WTC11 (cell line): ENCODE results near the gene FOXI3. TPM values are rescaled to one million over a fixed set of nuclear protein-coding genes. Genes with fewer than 3 reads are reported as not detected.

ENCODE experiments used
- ATAC-seq: fragments of 200-7000 bp; cut with Tn5 transposase; 2 replicates; pipeline ENCODE4 v1.10.0; 2021; ENCODE audit warnings: mild to moderate bottlenecking, moderate library complexity
- CTCF ChIA-PET: fragments of 300-600 bp; sonication (Branson Sonifier 250); formaldehyde crosslinking; loops from one replicate; lab custom pipeline; 2021; ENCODE audit warnings: antibody characterized with exemption; lab: Charles Lee
- POLR2A ChIA-PET: fragments of 350-600 bp; sonication (Branson Sonifier 250); formaldehyde crosslinking; loops from one replicate; lab custom pipeline; 2021; ENCODE audit warnings: antibody characterized with exemption; lab: Charles Lee
- DNase-seq: peaks from one replicate; pipeline ENCODE4 v3.0.0; 2021; ENCODE audit warnings: low spot score
- H3K27ac Mint-ChIP-seq: 2 replicates; pipeline ENCODE4 v1.8.0; 2021; ENCODE audit warnings: mixed read lengths
- H3K27me3 Mint-ChIP-seq: 2 replicates; pipeline ENCODE4 v1.8.0; 2021; ENCODE audit warnings: low read depth, mild to moderate bottlenecking, moderate library complexity, mixed read lengths
- H3K36me3 Mint-ChIP-seq: 2 replicates; pipeline ENCODE4 v1.8.0; 2021; ENCODE audit warnings: mixed read lengths
- H3K4me1 Mint-ChIP-seq: 2 replicates; pipeline ENCODE4 v1.8.0; 2022; ENCODE audit warnings: mixed read lengths
- H3K4me3 Mint-ChIP-seq: 2 replicates; pipeline ENCODE4 v1.8.0; 2021; ENCODE audit warnings: mild to moderate bottlenecking, moderate library complexity, mixed read lengths
- H3K9me3 Mint-ChIP-seq: 2 replicates; pipeline ENCODE4 v1.8.0; 2021; ENCODE audit warnings: mixed read lengths
- ATF1 ChIP-seq: sonication (generic); formaldehyde crosslinking; IDR thresholded peaks from 2 replicates; pipeline ENCODE4 v1.8.1; 2023; ENCODE audit warnings: mild to moderate bottlenecking, moderate library complexity, missing genetic modification reagents
- FOXK1 ChIP-seq: sonication (generic); formaldehyde crosslinking; IDR thresholded peaks from 2 replicates; pipeline ENCODE4 v1.8.0; 2022; ENCODE audit warnings: mild to moderate bottlenecking, moderate library complexity, missing genetic modification reagents
- GABPB1 ChIP-seq: sonication (generic); formaldehyde crosslinking; IDR thresholded peaks from 2 replicates; pipeline ENCODE4 v1.8.1; 2023; ENCODE audit warnings: mild to moderate bottlenecking, missing genetic modification reagents
- HMGA2 ChIP-seq: fragments of 250-450 bp; sonication (Bioruptor Pico); IDR thresholded peaks from 2 replicates; pipeline ENCODE4 v1.4.0; 2021; ENCODE audit warnings: mild to moderate bottlenecking, moderate library complexity
- IRF2 ChIP-seq: sonication (generic); formaldehyde crosslinking; IDR thresholded peaks from 2 replicates; pipeline ENCODE4 v1.8.0; 2022; ENCODE audit warnings: low read depth, missing genetic modification reagents, borderline replicate concordance
- JAZF1 ChIP-seq: fragments of 250-450 bp; sonication (Bioruptor Pico); IDR thresholded peaks from 2 replicates; pipeline ENCODE4 v1.9.0; 2021; ENCODE audit warnings: moderate library complexity, mild to moderate bottlenecking, inconsistent platforms
- MYBL2 ChIP-seq: sonication (generic); formaldehyde crosslinking; IDR thresholded peaks from 2 replicates; pipeline ENCODE4 v1.8.1; 2023; ENCODE audit warnings: mild to moderate bottlenecking, moderate library complexity, missing genetic modification reagents
- NFATC4 ChIP-seq: fragments of 250-450 bp; sonication (Bioruptor Pico); IDR thresholded peaks from 2 replicates; pipeline ENCODE4 v1.9.0; 2021; ENCODE audit warnings: mild to moderate bottlenecking
- NFYB ChIP-seq: sonication (generic); formaldehyde crosslinking; conservative IDR thresholded peaks from 2 replicates; pipeline ENCODE4 v1.8.0; 2022; ENCODE audit warnings: low read depth, missing genetic modification reagents
- OVOL2 ChIP-seq: fragments of 250-450 bp; sonication (Bioruptor Pico); IDR thresholded peaks from 2 replicates; pipeline ENCODE4 v1.9.0; 2021; ENCODE audit warnings: mild to moderate bottlenecking, borderline replicate concordance
- SP1 ChIP-seq: sonication (generic); formaldehyde crosslinking; conservative IDR thresholded peaks from 2 replicates; pipeline ENCODE4 v1.8.1; 2022; ENCODE audit warnings: missing genetic modification reagents
- TEAD1 ChIP-seq: sonication (generic); formaldehyde crosslinking; IDR thresholded peaks from 2 replicates; pipeline ENCODE4 v1.8.0; 2022; ENCODE audit warnings: mild to moderate bottlenecking, missing genetic modification reagents
- ZNF232 ChIP-seq: sonication (generic); formaldehyde crosslinking; IDR thresholded peaks from 2 replicates; pipeline ENCODE4 v1.8.0; 2022; ENCODE audit warnings: mild to moderate bottlenecking, missing genetic modification reagents
- total RNA-seq: library from RNA; stranded (reverse); gene quantifications from 3 replicates; pipeline ENCODE4 v1.2.3, GENCODE V29; 2021
- TF ChIP-seq, protein P1 (sequence below): sonication (generic); formaldehyde crosslinking; IDR thresholded peaks from 2 replicates; pipeline ENCODE4 v1.8.1; 2022; ENCODE audit warnings: missing genetic modification reagents, borderline replicate concordance
- TF ChIP-seq, protein P2 (sequence below): sonication (generic); formaldehyde crosslinking; IDR thresholded peaks from 2 replicates; pipeline ENCODE4 v1.8.0; 2022; ENCODE audit warnings: mild to moderate bottlenecking, missing genetic modification reagents
- TF ChIP-seq, protein P3 (sequence below): sonication (generic); formaldehyde crosslinking; IDR thresholded peaks from 2 replicates; pipeline ENCODE4 v1.8.1; 2023; ENCODE audit warnings: mild to moderate bottlenecking, missing genetic modification reagents
- TF ChIP-seq, protein P4 (sequence below): sonication (generic); formaldehyde crosslinking; conservative IDR thresholded peaks from 2 replicates; pipeline ENCODE4 v1.8.1; 2023; ENCODE audit warnings: mild to moderate bottlenecking, low read depth, missing genetic modification reagents, moderate library complexity
- TF ChIP-seq, protein P5 (sequence below): sonication (generic); formaldehyde crosslinking; IDR thresholded peaks from 2 replicates; pipeline ENCODE4 v1.8.0; 2023; ENCODE audit warnings: mild to moderate bottlenecking, missing genetic modification reagents
- TF ChIP-seq, protein P6 (sequence below): sonication (generic); formaldehyde crosslinking; IDR thresholded peaks from 2 replicates; pipeline ENCODE4 v1.8.0; 2022; ENCODE audit warnings: mild to moderate bottlenecking, missing genetic modification reagents

FOXI3 gene
- total RNA-seq, 1 experiment from 2014 or later = 13.5 TPM

DNA sequence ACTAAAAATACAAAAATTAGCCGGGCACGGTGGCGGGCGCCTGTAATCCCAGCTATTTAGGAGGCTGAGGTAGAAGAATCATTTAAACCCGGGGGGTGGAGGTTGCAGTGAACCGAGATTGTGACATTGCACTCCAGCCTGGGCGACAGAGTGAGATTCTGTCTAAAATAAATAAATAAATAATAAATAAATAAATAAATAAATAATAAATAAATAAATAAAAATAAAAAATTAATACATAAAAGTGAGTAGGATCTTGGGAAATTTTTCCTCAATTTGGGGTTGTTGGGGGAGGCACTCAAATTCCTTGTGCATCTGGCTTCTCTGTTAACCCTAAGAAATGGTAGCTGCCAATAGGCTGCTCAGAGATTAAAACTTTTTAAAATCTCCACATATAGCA is 20.3 kb upstream of the FOXI3 start (continued):
- TF ChIP-seq, protein P1, sequence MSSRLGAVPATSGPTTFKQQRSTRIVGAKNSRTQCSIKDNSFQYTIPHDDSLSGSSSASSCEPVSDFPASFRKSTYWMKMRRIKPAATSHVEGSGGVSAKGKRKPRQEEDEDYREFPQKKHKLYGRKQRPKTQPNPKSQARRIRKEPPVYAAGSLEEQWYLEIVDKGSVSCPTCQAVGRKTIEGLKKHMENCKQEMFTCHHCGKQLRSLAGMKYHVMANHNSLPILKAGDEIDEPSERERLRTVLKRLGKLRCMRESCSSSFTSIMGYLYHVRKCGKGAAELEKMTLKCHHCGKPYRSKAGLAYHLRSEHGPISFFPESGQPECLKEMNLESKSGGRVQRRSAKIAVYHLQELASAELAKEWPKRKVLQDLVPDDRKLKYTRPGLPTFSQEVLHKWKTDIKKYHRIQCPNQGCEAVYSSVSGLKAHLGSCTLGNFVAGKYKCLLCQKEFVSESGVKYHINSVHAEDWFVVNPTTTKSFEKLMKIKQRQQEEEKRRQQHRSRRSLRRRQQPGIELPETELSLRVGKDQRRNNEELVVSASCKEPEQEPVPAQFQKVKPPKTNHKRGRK (CRISPR knock-in tag) = no peak

DNA sequence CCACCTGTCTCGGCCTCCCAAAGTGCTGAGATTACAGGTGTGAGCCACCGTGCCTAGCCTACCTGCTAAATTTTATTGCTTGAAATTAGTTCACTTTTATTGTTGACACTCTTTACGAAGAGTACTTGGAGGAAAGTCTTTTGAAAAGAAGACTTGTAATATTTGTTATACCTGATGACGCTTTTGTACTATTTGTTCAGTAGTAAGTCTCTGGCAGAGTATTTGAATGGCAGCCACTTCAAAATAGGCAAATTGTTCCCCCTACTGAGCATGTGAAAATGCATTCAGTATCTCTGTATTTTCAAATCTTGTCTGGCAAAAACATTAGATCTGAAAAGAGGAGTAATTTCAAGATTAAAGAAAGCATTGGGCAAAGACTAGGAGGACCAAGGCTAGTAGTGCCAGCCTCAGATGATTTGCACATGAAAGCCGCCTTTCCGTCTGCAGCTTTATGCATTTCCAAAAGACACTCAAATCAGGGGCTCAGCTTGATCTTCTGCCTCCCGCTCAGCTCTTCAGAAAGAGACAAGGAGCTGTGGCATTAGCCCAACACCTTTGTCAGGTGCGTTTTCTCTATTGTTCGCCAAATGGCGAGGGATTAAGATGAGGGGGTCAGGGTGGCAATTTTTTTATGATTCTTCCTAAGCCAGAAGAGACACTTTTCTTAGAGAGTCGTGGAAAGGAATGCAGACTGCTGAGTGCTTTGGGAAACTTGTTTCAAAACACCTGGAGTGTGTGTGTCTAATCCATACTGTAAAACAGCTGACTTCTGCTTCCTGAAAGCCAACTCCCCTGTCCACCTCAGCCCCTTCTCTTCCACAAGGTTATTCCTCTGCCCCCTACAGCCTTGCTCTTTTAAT is 18.8 kb upstream of the FOXI3 start:
- no peak for DNase-seq
- POLR2A ChIA-PET = no interaction called here
- TF ChIP-seq, protein P2, sequence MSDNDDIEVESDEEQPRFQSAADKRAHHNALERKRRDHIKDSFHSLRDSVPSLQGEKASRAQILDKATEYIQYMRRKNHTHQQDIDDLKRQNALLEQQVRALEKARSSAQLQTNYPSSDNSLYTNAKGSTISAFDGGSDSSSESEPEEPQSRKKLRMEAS (CRISPR knock-in tag) = no peak
- TF ChIP-seq HMGA2 (CRISPR knock-in tag) = no peak
- 0 out of 2 replicates have a peak, but pooled peaks have one; percentile 31 for TF ChIP-seq TEAD1 (CRISPR knock-in tag)
- no peak for TF ChIP-seq NFYB (CRISPR knock-in tag)
- TF ChIP-seq MYBL2 (CRISPR knock-in tag) = no peak
- TF ChIP-seq SP1 (CRISPR knock-in tag) = 0 out of 2 replicates have a peak, but pooled peaks have one; percentile 26
- no peak for TF ChIP-seq IRF2

DNA sequence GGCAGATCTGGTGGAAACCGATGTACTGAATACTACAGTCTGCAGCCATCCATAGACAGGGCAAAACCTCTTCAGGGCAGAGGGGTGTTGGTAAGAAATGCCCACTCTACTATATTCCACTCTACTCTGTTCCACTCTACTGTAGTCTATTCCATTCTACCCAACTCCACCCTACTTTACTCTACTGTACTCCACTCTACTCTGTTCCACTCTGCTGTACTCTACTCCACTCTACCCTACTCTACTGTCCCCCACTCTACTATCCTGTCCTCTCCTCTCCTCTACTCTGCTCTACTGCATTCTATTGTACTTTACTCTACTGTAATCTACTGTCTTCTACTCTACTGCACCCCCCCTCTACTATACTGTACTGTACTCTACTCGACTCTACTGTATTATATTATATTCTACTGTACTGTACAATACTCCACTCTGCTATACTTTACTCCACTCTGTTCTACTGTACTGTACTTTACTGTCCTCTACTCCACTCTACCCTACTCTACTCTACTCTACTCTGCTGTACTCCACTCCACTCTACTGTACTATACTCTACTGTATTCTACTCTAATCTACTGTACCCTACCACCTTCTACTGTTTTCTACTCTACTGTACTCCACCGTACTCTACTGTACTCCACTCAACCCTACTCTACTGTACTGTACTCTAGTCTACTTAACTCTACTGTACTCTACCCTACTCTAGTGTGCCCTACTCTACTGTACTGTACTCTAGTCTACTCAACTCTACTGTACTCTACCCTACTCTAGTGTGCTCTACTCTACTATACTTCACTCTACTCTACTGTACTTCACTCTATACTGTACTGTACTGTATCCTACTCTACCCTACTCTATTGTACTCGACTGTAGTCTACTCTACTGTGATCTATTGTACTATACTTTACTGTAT is 17.0 kb upstream of the FOXI3 start:
- Mint-ChIP-seq H3K9me3 (no peaks in the 10 kb centered on the region), H3K36me3 (no peaks in the 10 kb centered on the region), H3K4me3 (no peak overlapping the region), H3K27ac (no peak overlapping the region), H3K4me1 (peaks cover 41% of the 10 kb centered on the region), H3K27me3 (no peaks in the 10 kb centered on the region; the same call in none of the 2 replicates)
- ChIA-PET POLR2A (interaction anchor here (0.6 kb wide), 1 partner anchor 15 kb away, joined by 7 read pairs; no protein-coding TSS in a partner anchor), CTCF (no interaction called here)
- DNase-seq (no peak), ATAC-seq (no peak)
- TF ChIP-seq, protein P3, sequence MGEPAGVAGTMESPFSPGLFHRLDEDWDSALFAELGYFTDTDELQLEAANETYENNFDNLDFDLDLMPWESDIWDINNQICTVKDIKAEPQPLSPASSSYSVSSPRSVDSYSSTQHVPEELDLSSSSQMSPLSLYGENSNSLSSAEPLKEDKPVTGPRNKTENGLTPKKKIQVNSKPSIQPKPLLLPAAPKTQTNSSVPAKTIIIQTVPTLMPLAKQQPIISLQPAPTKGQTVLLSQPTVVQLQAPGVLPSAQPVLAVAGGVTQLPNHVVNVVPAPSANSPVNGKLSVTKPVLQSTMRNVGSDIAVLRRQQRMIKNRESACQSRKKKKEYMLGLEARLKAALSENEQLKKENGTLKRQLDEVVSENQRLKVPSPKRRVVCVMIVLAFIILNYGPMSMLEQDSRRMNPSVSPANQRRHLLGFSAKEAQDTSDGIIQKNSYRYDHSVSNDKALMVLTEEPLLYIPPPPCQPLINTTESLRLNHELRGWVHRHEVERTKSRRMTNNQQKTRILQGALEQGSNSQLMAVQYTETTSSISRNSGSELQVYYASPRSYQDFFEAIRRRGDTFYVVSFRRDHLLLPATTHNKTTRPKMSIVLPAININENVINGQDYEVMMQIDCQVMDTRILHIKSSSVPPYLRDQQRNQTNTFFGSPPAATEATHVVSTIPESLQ (CRISPR knock-in tag) = no peak
- TF ChIP-seq GABPB1 (CRISPR knock-in tag) (no peak), ATF1 (no peak), JAZF1 (CRISPR knock-in tag) (no peak), ZNF232 (no peak), FOXK1 (CRISPR knock-in tag) (no peak), OVOL2 (CRISPR knock-in tag) (no peak), NFATC4 (CRISPR knock-in tag) (no peak)
- TF ChIP-seq, protein P4, sequence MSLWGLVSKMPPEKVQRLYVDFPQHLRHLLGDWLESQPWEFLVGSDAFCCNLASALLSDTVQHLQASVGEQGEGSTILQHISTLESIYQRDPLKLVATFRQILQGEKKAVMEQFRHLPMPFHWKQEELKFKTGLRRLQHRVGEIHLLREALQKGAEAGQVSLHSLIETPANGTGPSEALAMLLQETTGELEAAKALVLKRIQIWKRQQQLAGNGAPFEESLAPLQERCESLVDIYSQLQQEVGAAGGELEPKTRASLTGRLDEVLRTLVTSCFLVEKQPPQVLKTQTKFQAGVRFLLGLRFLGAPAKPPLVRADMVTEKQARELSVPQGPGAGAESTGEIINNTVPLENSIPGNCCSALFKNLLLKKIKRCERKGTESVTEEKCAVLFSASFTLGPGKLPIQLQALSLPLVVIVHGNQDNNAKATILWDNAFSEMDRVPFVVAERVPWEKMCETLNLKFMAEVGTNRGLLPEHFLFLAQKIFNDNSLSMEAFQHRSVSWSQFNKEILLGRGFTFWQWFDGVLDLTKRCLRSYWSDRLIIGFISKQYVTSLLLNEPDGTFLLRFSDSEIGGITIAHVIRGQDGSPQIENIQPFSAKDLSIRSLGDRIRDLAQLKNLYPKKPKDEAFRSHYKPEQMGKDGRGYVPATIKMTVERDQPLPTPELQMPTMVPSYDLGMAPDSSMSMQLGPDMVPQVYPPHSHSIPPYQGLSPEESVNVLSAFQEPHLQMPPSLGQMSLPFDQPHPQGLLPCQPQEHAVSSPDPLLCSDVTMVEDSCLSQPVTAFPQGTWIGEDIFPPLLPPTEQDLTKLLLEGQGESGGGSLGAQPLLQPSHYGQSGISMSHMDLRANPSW (CRISPR knock-in tag) = no peak
- TF ChIP-seq, protein P5, sequence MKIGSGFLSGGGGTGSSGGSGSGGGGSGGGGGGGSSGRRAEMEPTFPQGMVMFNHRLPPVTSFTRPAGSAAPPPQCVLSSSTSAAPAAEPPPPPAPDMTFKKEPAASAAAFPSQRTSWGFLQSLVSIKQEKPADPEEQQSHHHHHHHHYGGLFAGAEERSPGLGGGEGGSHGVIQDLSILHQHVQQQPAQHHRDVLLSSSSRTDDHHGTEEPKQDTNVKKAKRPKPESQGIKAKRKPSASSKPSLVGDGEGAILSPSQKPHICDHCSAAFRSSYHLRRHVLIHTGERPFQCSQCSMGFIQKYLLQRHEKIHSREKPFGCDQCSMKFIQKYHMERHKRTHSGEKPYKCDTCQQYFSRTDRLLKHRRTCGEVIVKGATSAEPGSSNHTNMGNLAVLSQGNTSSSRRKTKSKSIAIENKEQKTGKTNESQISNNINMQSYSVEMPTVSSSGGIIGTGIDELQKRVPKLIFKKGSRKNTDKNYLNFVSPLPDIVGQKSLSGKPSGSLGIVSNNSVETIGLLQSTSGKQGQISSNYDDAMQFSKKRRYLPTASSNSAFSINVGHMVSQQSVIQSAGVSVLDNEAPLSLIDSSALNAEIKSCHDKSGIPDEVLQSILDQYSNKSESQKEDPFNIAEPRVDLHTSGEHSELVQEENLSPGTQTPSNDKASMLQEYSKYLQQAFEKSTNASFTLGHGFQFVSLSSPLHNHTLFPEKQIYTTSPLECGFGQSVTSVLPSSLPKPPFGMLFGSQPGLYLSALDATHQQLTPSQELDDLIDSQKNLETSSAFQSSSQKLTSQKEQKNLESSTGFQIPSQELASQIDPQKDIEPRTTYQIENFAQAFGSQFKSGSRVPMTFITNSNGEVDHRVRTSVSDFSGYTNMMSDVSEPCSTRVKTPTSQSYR = no peak
- TF ChIP-seq, protein P6, sequence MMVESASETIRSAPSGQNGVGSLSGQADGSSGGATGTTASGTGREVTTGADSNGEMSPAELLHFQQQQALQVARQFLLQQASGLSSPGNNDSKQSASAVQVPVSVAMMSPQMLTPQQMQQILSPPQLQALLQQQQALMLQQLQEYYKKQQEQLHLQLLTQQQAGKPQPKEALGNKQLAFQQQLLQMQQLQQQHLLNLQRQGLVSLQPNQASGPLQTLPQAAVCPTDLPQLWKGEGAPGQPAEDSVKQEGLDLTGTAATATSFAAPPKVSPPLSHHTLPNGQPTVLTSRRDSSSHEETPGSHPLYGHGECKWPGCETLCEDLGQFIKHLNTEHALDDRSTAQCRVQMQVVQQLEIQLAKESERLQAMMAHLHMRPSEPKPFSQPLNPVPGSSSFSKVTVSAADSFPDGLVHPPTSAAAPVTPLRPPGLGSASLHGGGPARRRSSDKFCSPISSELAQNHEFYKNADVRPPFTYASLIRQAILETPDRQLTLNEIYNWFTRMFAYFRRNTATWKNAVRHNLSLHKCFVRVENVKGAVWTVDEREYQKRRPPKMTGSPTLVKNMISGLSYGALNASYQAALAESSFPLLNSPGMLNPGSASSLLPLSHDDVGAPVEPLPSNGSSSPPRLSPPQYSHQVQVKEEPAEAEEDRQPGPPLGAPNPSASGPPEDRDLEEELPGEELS = no peak

More for the DNA sequence above, 18.8 kb upstream of the FOXI3 start:
- ATAC-seq = peak; percentile 68
- peak overlapping the region; percentile 86 for H3K27ac Mint-ChIP-seq
- peak overlapping the region; percentile 52 for H3K4me3 Mint-ChIP-seq
- H3K27me3 Mint-ChIP-seq = no peaks in the 10 kb centered on the region; the same call in none of the 2 replicates
- H3K36me3 Mint-ChIP-seq = no peaks in the 10 kb centered on the region
- CTCF ChIA-PET = interaction anchor here (0.8 to 1.4 kb wide), 4 partner anchors 11 to 83 kb away, joined by 3 to 5 read pairs (median 3); no protein-coding TSS in a partner anchor
- peaks cover 40% of the 10 kb centered on the region for H3K4me1 Mint-ChIP-seq
- H3K9me3 Mint-ChIP-seq = no peaks in the 10 kb centered on the region
